ENCODE data around the gene SPTLC3. TPM values are rescaled to one million over a fixed set of nuclear protein-coding genes. Genes with fewer than 3 reads are reported as not detected.
A peak's percentile ranks its signal among the peaks of the same experiment; 100 is the strongest.

SPTLC3 gene
- total RNA-seq, 1 experiment from 2014 or later = 37.4 TPM

DNA sequence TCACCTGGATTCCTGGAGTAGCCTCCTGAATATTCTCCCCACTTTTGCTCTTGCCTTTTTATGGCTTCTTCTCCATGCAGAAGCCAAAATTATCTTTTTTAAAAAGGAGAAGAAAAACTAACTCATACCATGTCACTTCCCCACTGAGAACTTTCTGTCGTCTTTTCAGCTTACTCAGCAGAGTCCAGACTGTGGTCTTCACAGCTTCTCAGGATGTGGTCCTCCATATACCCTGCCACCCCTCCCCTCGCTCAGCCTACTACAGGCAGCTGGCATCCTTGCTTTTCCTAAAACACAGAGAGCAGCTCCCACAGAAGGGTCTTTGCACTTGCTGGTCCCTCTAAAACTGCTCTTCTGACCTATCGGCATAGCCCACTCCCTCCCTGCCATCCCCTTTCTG, 122.9 kb downstream of the SPTLC3 start:
- no peak for DNase-seq (ENCODE audit: low read depth)

DNA sequence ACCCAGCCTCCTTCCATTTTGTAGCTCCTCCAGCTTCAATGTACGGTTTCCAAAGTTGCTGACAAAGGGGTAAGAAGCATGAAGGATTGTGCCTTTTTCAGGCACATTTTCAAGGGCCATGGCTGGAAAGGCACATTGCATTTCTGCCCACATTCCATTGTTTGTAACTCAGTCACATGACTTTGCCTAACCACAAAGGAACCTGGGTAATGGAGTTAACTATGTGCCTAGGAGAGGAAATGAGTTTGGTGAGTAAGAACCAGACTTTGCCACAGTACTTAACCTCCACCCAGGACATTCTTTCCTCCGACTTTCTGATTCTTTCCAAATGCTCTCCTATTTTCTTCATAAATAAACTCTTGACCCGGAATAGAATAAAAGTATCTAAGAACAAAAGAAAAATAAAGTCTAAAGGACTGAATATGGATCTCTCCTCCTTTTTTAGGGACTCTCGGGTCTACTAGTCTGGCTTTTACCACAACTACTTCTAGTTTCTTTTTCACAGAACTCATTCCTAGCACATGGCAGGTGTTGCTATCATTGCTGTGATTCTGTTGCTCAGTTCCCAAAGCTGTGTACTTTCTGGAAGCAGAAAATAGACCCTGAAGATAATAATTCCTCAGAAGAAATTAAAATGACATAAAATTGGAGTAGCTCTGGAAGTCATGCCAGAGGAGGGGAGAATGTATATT, 130.8 kb downstream of the SPTLC3 start:
- DNase-seq (ENCODE audit: low read depth) = peak; percentile 8

DNA sequence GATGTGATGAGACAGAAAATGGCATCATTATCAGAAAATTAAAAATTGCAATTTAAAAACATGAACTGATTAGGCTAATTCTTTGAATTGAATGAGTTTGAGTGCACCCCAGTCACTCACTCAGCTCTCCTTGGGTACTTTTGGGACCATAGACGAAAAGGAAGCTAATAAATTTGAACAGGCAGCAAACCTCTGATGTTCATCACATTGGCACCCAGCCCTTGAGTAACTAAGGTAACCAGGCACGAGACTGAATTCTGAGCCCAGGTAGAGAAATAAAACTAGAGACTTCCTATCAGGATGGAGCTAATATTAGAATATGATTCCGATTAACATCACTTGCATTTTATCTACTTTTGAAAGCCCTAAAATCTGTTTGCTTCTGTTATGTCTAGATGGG, 131.4 kb downstream of the SPTLC3 start:
- DNase-seq (ENCODE audit: low read depth) = no peak

DNA sequence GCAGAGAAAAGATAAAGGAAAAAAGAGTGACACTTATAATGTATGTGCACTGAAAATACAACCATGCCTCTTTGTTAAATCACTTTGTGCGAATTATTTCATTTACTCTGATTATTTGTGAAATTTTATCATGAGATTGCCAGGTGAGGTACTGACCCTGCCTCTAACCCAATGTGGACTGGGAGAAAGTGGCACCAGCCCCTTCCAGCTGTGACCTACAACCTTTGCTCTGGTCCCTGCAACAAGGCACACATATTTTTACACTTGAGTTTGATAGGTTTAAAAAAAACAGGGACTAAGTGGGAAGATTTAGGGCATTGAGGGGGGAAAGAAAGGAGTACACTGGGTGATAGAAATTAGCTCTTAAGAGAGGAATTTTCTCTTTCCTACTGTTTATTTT, 132.0 kb downstream of the SPTLC3 start:
- no peak for DNase-seq (ENCODE audit: low read depth)

DNA sequence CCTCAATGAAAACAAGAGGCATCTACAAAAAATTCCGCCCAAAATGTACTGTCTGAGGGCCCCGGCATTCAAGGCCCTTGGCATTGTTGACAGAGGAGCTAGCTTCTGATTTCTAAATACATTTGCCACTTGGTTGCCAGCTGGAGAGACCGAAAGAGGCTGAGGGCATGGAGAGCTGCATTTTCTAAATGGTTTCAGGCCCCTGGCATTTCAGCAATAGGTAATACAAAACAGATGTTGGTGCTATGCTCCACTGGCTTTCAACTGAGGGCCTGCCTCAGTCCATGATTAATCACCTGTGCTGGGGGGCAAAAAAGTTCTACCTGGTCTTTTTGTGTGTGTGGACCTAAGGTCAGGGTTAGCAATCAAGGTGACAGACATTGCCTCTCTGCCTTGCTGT, 132.8 kb downstream of the SPTLC3 start:
- no peak for DNase-seq (ENCODE audit: low read depth)

DNA sequence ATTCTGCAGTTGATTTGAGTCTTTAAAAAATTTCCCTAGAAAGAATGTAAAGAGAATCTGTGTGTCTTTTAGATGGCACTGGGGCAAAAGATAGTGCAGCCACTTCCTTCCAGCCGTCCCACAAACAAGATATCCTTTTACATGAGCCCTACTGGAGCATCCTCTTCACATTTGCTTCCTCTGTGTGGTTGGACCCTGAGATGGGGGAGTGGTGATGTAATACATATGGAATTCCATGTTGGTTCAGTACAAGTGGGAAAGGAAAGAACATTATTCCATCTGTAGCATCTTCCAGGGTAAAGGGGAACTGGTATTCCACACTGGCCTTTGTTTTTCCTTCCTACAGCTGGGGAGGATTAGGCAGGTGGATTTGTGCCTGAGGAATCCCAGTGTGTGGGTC, 133.4 kb downstream of the SPTLC3 start:
- peak; percentile 75 for DNase-seq (ENCODE audit: low read depth)

DNA sequence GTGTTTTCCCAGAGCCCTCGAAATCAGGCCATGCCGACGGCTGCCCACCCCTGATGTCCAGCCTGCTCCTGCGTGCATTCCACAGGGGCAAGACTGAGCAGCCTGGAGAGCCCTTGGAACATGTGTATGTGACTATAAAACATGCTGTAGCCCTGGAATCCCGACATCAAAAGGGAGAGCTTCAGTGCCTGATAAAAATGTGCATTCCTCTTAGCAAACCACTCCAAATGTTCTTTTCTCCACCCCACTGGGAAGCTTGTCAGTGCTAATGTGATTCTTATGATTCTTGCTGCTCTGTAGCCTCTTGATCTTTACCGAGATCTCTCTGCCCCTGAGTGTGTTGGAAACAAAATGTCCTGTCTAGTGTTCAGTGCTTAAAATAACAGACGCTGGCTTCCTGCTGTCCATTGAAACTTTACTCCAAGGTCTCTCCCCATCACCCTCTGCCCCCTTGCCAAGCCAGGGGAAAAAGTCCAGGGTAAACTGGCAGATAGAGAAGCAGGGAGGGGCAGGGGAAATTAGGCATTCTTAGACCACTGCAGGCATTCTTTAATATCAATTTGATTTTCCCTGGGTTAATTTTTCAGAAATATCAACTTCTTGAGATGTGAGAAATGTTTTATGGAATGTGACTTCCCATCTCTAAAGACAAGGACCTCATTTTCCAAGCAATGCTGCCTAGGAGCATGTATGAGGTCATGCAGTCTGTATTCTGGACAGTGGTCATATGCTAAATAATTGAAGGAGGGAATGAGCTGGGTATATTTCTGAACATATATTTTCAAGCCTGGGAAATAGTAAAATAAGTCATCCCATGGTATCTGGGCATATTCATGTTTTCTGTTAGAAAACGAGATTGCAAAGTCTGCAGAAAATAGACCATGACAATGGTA, 138.5 kb downstream of the SPTLC3 start:
- no peak for DNase-seq (ENCODE audit: low read depth)

DNA sequence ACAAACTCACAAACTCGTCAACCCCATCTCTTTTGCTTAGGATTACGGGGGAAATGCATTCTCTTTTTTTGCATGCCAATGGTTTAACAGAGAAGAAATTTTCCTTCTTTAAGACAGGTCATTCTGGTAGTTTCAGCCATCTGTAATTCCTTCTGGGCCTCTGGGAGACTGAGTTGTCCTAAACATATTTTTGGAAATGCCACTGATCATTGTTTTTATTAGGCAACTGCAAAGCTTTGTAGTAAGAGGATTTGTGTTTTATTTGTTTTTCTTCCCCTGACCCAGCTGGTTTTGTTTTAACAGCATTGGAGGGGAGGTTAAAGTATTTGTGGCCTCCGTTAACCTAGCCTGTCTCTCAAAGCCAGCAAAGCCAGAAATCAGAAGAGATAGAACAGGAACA, 139.2 kb downstream of the SPTLC3 start:
- DNase-seq (ENCODE audit: low read depth) = no peak

DNA sequence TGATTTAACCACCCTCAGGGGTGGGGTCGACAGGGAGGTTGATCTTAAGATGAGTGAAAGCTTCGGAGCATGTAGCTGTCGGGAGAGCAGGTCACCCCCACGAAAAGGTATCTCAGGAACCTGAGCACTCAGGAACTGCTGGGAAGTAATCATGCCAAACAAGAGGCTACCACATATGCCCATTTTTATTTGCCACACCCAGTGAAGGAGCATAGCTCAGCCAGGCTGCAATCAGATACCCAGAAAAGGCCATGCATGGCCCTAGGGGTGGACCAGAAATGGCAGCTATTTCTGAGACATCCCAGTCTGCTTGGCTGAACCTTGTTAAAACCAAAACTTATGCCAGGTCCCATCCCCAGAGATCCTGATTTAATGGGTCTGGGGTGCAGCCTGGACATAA, 139.6 kb downstream of the SPTLC3 start:
- DNase-seq (ENCODE audit: low read depth) = no peak

DNA sequence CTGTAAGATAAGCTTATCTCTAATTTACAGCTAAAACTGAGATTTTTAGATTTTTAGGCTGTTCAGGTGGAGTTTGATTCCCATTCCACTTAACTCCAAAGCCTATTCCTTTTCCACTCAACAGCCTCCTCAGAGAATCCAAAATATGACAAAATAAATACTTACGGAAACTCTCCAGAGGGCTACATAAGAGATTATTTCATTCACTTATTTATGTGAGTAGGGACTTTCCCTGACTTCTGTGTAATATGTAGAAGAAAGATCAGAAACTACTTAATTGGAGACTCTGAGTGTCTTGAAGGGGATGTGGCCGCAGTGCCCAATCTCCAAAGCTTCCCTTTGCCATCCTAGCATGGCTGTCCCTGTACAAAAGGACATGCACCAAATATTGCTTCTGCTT, 140.2 kb downstream of the SPTLC3 start:
- DNase-seq (ENCODE audit: low read depth) = no peak

DNA sequence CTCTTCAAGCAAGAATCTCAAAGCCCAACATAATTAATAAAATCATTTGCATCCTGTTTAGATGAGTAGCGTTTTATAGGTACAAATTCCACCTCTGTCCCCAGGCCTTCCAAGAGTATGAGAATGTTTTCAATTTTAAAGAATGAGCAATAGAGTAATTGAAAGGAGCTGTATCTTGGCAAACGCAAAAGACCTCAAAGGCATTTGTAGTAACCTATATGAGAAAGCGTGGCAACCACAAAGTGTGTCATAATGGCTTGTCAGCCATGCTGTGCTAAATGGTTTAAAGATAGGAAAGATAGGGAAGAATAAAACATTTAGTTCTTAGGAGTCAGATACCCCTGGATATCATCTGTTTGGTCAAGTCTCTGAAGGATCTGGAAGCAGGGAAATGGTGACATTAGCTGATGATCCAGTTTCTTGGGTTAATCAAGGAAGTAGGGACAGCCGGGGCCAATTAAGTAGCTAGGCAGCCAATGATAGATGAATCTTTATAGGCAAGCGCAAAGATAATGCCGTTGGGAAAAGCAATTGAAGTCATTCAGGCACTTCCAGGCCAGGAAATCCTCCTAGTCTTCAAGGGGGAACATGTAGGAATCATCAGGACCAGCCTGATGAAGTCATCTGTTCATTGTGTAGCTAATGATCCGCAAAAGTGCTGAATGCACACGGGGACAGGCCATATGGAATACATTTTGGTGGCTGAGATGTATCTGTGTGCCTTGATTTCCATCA, 140.8 kb downstream of the SPTLC3 start:
- no peak for DNase-seq (ENCODE audit: low read depth)

DNA sequence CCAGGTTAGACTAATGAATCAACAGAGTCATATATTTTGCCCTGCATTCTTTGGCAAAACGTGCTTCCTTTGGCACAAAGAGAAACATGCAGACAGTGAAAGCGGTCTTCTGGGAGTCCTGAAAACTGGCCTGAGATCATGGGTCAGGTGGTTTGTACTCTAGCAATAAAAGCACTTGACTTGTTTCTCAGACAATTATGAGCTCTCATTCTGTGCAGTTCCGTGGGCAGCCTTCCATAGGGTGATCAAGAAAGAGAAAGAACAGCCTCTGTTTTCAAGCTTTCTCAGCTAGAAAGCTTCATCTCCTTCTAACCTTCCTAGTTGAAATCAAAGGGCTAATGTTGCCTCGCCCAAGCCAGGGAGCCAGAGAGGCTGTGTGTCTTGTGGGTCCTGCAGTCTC, 149.6 kb downstream of the SPTLC3 start:
- DNase-seq (ENCODE audit: low read depth) = no peak

DNA sequence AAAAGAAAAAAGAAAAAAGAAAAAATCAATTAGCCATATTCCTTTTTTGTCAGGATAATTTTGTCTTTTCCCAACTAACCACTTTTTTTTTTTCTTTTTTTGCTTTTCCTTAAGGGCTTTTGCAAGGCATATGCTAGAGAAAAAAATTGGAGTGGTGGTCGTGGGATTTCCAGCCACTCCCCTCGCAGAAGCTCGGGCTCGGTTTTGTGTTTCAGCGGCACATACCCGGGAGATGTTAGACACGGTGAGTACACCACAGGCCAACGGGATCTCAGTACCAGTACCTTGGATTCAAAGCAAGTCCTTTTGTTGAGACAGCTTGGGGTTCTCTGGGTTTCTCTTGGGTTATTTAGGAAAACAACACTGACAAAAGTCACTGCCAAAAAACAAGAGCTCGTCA, 151.1 kb downstream of the SPTLC3 start:
- DNase-seq (ENCODE audit: low read depth) = no peak

DNA sequence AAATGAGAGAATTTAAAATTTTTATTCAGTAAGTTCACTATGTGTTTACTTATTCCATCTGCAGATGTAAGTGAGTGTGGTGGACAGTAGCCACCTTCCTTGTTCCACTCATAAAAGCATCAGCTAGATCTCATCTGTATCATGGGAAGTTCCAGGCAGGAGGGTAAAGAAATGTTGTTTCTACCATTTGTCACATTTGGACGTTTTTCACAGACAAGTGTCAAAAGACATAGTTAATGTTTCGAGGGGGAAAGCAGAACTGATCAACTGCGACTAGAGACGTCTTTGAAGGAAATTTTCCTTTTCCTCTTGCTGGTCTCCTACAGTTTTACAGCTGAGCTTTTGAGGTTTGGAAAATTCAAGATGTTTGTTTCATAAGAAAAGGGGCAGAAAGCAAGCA, 156.4 kb downstream of the SPTLC3 start:
- no peak for DNase-seq (ENCODE audit: low read depth)

DNA sequence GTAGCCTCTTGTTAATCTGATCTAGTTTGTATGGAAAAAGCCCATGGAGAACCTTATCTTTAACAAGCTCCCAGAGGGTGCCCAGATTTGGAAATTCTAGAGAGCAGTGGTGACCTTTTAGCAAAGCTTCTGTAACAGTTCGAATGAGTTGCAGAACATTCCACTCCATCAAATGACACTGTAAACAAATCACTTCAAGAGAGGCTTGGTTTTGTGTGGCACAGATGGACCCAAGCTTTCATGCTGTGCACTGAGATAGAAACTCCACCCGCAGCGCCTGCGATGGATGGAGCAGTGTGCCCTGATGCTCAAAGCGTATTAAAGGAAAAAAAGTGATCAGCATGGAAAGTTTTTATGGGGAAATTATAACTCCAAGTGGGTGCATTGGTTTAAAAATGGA, 157.2 kb downstream of the SPTLC3 start:
- no peak for DNase-seq (ENCODE audit: low read depth)

DNA sequence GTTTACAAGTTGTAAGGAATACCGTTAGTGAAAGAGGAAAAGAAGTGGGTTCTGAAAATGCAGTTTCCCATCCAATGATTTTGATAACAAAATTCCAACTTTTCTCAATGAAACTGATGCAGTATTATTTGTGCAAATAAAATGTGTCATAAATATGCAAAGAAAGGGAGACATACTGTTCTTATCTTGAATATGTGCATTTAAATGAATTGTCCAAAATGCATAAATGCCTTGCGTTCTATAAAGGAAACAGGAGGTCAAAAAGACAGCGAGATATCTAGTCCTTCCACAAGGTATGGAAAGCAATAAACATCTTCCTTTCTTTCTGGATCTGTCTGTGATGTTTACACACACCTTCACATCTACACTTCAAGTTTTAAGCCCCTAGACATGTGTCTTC, 157.7 kb downstream of the SPTLC3 start:
- DNase-seq (ENCODE audit: low read depth) = no peak

DNA sequence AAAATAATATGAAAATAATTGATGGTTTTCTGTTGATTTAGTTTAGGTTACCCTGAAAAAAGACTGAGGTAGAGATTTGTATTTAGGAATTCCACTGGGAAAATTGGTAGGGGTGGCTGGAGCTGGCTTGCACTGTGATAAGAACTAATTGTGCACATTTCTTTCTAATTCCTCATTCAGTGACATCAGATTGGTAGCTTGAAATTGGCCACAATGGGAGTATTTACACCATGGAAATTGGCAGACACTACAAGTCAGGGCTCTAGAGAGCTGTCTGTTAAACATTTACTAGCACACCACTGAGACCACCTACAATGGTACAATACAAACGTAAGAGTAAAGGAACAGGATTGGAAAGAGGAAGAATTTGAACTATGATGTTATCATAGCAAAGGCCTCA, 160.3 kb downstream of the SPTLC3 start:
- DNase-seq (ENCODE audit: low read depth) = no peak

DNA sequence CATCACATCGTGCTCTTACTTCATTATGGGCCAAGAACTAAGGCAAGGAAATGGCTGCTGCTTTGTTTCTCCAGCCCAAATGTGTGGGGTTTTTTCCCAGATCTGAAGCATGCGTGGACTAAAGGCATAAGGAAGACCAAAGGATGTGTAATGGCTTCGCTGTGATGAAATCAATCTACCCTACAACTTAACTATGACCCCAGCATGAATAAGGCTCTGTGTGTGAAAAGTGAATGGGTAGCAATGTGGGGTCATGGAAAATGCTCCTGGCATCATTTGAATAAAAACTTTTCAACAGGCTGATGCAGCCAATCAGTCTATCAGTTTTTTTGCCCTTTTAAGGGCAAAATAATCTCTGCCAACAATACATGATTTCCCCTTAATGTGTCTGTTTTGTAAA, 162.0 kb downstream of the SPTLC3 start:
- DNase-seq (ENCODE audit: low read depth) = no peak

DNA sequence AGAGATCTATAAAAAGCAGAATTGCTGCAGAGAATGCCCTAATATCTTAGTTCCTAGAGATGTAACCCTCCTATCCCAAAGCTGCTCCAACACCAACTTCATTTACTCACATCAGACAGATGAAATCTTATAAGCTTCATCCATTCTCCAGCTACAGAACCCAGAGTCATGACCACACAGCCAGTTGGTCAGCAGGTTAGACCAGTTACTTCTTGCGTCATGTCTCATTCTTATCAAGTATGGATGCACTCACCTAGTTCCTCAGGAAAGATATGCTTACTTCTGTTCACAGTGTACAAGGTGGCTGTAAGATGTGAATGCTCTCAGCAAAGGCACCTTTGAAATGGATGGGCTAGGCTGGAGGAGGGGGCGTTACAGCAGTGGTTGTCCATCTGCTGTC, 164.4 kb downstream of the SPTLC3 start:
- DNase-seq (ENCODE audit: low read depth) = no peak

DNA sequence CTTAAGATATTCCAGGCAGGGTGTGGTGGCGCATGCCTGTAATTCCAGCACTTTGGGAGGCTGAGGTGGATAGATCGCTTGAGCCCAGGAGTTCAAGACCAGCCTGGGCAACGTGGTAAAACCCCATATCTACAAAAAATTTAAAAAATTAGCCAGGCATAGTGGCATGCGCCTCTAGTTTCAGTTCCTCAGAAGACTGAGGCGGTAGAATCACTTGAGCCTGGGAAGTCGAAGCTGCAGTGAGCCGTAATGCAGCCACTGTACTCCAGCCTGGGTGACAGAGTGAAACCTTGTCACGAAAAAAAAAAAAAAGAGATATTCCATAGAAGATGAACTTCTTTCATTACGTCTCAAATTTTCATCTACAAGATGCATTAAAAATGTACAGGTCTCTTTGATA, 165.6 kb downstream of the SPTLC3 start:
- no peak for DNase-seq (ENCODE audit: low read depth)

DNA sequence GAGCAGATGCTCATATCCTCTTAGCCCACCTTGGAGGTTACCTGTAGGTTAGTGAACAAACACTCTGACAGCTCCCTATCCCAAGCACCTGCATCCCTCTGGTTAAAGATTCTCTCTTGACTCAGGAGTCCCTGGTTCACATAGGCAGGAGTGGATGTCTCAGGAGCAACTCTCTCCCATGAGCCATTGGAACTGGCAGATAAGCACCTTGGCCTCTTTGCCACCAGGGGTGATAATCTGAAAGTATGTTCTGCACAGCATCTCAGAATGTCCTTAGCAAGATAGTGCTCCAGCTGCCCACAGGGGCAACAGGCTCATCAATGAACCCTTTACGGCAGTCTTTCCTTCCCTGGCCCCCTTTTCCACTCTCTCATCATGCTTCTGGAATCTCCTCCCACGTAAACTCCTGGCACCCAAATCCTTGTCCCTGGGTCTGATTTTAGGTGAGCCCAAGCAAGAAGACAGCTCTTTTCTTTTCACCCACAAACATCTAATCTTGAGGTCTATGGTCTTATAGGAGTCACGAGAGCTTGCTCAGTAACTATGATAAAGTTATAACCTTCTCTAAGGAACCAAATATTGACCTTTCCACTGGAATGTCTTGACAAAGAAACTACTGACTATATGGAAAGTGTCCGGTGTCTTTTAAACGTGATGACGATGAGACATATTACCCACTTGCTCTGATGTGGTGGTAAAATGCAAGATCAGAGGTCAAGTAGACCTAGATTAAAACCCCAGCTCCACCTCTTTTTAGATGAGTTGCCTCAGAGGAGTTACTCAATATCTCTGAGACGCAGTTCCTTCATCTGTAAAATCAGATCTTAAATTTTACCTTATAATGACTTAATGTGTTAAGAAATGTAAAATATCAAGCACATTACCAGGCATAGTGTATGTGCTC, 172.5 kb downstream of the SPTLC3 start:
- DNase-seq (ENCODE audit: low read depth) = no peak
